ENCODE measurements around the gene BMP2K.
"Not testable (repeated sequence)": the region's sequence is repeated elsewhere in the genome, so short reads cannot be mapped to it uniquely, and the experiment has no call there.

Gene BMP2K

DNA sequence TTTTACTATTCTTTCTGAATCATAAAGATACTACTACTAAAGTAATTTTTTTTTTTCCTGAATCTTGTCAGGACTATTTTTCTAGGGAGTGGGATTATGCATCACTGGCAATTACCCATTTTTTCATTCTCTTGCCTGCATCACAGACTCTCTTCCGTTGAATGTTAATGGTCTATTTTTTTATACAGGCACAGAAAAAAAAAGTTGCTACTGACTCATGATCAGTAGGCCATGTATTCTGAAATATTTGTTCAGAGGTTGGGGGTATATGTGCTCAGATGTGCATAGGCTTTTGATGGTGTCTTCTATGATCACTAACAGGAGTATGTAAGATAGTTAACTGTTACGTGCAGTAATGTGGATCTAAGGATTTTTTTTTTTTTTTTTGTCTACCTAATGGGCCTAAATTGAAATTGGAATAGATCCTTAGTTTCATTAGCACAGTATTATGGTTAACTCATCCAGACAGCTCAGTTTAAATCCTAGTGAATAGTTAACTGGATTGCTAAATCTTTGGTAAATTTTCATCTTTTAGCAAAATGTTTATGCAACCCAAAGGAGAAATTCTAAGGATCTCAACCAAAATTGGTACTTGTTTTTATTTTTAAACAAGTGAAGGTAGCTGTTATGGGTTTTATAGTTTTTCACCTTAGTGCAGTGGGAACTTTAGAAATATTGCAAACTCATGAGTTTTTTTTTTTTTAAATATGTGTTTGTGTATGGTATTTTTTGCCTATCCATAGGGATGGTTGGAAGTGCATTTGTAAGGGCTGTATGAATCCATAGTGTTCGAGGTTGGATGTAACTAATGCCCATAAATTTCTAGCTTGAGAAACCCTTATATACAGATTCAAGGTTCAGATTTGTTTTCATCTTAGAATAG, 12.1 kb downstream of the BMP2K start:
- no peak for DNase-seq (ENCODE audit: low read depth in 2 of 2)

DNA sequence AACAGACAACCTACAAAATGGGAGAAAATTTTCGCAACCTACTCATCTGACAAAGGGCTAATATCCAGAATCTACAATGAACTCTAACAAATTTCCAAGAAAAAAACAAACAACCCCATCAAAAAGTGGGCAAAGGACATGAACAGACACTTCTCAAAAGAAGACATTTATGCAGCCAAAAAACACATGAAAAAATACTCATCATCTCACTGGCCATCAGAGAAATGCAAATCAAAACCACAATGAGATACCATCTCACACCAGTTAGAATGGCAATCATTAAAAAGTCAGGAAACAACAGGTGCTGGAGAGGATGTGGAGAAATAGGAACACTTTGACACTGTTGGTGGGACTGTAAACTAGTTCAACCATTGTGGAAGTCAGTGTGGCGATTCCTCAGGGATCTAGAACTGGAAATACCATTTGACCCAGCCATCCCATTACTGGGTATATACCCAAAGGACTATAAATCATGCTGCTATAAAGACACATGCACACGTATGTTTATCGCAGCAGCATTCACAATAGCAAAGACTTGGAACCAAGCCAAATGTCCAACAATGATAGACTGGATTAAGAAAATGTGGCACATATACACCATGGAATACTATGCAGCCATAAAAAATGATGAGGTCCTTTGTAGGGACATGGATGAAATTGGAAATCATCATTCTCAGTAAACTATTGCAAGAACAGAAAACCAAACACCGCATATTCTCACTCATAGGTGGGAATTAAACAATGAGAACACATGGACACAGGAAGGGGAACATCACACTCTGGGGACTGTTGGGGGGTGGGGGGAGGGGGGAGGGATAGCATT, 19.7 kb downstream of the BMP2K start:
- DNase-seq (ENCODE audit: low read depth in 2 of 2), result not testable (repeated sequence)

DNA sequence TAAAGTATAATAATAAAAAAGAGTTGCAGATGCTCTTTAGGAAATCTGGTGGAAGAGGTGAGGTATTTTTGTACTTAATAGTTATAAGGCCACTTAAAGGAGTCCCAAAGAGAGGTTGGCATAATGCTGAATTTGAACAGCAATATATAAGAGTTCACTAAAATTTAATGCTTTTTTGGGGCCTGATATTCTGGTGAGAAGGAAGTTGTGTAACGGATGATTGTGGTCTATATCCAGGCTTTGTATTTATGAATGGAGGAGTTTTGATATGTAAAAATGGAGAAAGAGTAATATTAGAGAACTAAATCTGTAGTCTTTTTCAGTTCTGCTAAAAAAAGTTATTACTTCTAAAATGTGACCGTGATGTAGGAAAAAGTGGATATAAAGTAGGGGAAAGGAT, 20.4 kb downstream of the BMP2K start:
- DNase-seq (ENCODE audit: low read depth in 2 of 2), result no peak

GRCh38 chr4:78797777-78798284, 21.7 kb downstream of the BMP2K start:
- no peak for DNase-seq (ENCODE audit: low read depth in 2 of 2)

- DNase-seq (ENCODE audit: low read depth in 2 of 2), result no peak
Measured at GRCh38 chr4:78799551-78800495, 23.7 kb downstream of the BMP2K start.

GRCh38 chr4:78800965-78801364, 24.8 kb downstream of the BMP2K start:
- no peak for DNase-seq (ENCODE audit: low read depth in 2 of 2)

DNA sequence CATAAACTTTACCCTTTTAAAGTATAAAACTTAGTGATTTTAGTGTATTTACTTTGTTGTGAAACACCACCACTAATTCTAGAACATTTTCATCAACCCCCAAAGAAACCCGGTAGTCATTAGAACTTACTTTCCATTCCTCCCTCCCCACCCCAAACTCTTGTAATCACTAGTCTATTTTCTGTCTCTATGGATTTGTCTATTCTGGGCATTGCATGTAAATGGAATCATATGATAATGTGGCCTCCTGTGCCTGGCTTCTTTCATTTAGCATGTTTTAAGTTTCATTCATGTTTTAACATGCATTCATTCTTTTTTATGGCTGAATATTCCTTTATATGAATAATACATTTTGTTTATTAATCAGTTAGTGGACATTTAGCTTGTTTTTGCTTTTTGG, 27.8 kb downstream of the BMP2K start:
- no peak for DNase-seq (ENCODE audit: low read depth in 2 of 2)

DNA sequence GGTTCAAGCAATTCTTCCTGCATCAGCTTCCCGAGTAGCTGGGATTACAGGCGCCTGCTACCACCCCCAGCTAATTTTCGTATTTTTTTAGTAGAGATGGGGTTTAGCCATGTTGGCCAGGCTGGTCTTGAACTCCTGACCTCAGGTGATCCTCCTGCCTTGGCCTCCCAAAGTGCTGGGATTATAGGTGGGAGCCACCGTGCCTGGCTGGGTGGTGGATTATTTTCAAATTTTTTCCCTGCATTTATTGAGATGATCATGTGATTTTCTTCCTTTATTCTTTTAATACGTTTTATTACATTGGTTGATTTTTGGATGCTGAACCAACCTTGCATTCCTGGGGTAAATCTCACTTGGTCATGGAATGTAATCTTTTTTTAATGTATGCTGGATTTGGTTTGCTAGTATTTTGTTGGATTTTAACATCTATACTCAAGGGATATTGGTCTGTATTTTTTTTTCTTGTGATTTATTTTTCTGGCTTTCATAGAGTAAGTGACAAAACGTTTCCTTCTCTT, 30.9 kb downstream of the BMP2K start:
- DNase-seq (ENCODE audit: low read depth in 2 of 2), result no peak

GRCh38 chr4:78809295-78809694, 33.1 kb downstream of the BMP2K start:
- no peak for DNase-seq (ENCODE audit: low read depth in 2 of 2)

GRCh38 chr4:78809928-78810835, 34.0 kb downstream of the BMP2K start:
- no peak for DNase-seq (ENCODE audit: low read depth in 2 of 2)

- DNase-seq (ENCODE audit: low read depth in 2 of 2), result no peak
Measured at GRCh38 chr4:78811034-78811433, 34.9 kb downstream of the BMP2K start.

DNA sequence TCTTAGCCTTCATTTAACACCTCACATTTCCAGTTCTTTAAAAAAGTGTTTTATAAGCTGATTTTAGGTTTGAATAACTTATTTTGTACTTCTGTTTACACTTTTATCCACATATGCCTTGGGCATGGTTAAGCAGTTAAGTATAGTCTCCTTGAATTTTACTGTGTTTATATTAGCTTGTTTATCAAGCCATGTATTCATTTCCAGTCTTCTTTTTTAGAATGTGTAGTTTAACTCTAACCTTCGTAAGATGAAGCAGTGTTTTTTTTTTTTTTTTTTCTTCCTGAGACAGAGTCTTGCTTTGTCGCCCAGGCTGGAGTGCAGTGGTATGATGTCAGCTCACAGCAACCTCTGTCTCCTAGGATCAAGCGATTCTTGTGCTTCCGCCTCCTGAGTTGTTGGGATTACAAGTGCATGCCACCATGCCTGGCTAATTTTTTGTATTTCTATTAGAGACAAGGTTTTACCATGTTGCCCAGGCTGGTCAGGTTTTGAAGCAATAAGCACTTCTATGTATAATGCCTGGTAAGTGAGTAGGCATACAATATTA, 42.5 kb downstream of the BMP2K start:
- no peak for DNase-seq (ENCODE audit: low read depth in 2 of 2)

DNA sequence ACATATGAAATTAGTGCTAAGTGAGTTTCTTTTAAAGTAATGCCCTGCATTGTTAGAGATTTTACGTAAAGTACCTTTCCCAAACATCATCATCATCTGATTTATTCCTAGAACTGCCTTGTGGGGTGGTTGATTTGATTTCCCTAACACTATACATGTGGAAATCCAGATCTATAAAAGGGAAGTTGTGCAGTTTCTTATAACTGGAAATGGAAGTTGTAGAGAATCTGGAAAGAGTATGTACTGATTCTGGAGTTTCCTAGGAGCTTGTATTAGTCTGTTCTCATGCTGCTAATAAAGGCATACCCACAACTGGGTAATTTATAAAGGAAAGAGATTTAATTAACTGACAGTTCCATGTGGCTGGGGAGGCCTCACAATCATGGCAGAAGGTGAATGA, 47.9 kb downstream of the BMP2K start:
- no peak for DNase-seq (ENCODE audit: low read depth in 2 of 2)

DNA sequence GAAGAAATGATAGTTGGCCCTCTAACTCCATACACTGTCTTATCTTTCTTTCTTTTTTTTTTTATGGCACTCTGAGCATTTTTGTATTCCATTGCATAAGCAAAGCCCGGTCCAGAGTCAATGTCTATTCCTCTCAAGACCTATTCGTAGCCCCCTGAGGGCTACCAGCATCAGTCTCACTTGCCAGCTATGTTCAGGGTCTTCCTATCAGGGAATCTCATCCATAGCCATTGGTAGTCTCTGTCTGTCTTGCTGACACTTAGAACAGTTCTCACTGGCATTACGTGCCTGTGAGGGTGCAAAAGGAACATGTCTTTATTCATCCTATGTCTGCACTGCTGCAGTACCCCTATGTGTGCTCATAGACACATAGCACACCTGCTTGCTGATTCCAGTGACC, 51.0 kb downstream of the BMP2K start:
- DNase-seq (ENCODE audit: low read depth in 2 of 2), result no peak

GRCh38 chr4:78829296-78829695, 53.1 kb downstream of the BMP2K start:
- no peak for DNase-seq (ENCODE audit: low read depth in 2 of 2)

- DNase-seq (ENCODE audit: low read depth in 2 of 2), result not testable (repeated sequence)
Measured at GRCh38 chr4:78839676-78840075, 63.5 kb downstream of the BMP2K start.

GRCh38 chr4:78840286-78840685, 64.1 kb downstream of the BMP2K start:
- not testable (repeated sequence) for DNase-seq (ENCODE audit: low read depth in 2 of 2)

DNA sequence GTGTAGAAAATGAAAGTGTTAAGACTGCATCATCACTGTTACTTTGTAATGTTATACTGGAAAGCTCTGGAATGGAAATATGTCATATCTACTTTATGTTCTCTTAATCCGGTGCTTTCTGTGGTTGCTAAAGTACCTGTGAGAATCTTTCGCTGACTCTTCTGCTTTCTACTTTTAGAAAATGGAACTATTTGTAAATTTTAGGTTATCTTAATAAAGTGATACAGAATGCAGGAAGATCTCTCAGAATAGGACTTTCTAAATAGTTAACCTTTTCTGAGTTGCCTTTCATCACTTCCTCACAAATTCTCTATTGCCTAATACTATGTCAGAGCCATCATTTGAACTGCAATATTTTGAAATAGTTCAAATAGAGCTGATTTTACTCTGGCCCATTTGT, 69.3 kb downstream of the BMP2K start:
- no peak for DNase-seq (ENCODE audit: low read depth in 2 of 2)

GRCh38 chr4:78846258-78846657, 70.1 kb downstream of the BMP2K start:
- DNase-seq (ENCODE audit: low read depth in 2 of 2), result no peak

DNA sequence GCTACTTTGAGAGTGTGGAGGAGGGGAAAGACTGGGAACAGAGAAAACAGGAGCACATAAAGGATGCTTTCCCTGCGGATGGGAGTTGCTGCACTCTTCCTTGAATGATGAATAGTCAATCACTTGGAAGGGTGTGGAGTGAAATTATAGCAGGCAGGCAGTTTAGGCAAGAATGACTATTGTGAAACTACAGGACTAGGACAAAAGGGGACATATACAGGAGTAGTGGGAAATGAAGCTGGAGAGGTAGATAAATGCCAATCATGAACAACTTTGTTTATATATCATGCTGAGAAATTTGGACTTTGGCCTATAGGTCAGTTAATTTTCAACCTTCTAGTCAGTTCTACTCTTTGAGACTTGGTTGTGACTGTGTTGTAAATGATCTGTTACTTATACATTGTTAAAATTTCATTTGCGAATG, 86.2 kb downstream of the BMP2K start:
- DNase-seq (ENCODE audit: low read depth in 2 of 2), result no peak
